Stimulated activated CD8-positive, alpha-beta memory T cell treated with anti-CD3 and anti-CD28 coated beads, Interleukin-12 subunit alpha, Interleukin-12 subunit beta, amount 100 ng/mL, for 1 hour (primary cell): ENCODE results near the gene ZBTB7C.

Experiments
- DNase-seq: peaks from one replicate; pipeline ENCODE4 v3.0.0-alpha.2; 2020; ENCODE audit warnings: low read depth

Gene ZBTB7C

DNA sequence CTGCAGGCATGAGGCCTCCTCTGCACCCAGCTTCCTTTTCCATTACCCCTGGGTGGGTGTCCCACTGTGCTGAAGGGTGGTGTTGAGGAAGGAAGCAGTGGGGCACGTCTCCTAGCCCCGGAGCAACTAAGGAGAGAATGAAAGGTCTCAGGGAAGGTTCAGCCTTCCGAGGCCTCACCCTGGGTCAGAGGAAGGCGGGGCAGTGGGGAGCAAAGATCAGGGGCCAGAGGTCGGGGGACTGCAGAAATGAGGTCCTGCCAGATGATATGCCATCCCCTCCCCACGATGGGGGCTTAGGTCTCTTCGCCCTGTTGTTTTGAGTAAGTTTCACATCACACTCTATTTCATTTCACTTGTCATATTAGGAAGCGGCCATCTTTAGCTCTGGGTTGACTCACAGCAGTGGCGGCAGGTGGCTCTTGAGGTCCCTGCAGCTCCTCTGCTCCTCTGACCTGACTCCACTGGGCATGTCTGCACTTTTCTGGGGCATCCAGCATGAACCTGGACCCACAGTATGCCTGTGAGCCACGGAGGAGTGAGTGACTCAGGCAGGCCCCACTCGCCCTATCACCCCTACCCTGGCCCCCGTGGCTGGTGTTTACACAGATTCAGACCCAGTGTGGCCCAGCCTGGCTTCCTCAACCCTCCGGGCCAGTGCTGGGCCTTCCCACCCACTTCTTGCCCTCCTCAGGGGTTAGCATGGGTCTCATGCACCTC is 325.0 kb downstream of the ZBTB7C start:
- DNase-seq = no peak

DNA sequence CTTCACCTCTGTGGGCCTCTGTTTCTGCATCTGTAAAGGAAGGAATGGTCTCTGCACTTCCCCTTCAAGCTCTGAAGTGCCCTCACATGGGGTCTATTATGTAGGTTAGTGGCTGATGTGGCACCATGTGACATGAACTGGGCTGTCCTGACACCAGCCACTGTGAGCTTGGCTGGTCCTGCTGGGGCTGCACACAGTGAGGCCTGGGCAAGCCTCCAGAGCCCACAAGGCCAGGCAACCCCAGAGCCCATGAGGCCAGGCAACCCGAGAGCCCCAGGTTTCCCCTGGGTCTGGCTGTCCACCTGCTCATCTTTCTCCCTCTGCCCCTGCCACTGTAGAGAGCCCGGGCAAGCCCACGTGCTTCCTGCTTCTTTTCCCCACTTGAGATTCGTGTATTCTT is 328.6 kb downstream of the ZBTB7C start:
- no peak for DNase-seq

DNA sequence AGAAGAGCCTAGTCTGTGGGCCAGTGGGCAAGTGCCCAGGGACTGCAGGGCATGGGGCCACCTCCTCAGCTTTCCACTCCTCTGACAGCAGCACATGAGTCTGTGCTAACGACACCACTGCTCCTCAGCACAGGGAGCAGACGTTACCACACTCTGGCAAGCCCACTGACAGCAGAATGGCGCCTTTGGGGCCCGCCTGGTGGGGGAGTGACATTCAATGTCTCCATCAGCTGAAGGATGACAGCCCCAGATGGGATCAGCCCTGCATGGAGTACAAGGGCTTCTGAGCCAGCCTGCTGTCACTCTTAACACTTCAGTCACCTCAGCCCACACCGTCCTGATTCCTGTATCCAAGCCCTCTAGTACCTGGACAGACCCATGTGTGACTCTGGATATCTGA is 329.3 kb downstream of the ZBTB7C start:
- no peak for DNase-seq

DNA sequence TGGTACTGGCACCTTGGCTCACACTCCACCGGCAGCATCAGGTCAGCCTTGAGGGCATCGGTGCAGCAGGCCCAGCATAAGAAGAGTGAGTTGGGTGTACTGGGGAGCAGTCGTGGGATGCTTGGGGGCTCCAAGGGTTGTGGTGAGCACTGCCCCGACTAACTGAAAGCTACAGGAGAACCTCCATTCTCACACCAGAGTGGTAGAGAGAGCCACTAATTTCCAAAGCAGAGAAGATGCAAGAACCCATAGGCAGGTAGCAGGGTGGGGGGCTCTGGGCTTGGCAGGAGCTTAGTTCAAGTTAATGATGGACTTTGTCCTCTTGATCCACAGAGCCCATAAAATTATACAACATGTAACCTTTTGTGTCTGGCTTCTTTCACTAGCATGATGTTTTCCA is 330.7 kb downstream of the ZBTB7C start:
- no peak for DNase-seq

DNA sequence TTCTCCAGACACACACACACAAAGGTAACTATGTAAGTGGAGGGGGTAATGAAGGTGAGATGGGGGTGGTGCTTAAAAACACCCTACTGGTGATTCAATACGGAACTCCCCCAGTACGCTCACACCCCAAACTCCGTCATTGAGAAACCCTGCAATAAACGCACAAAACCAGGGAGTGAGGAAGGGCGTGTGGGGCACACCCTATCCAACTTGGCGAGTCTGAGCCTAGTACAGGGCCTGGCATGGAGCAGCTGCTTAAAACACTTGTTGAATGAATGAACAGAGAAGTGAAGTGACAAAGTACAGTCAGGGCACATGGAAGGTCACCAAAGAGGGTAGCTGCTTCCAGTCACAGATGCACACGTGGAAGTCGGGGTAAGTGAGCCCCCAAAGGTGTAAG is 331.9 kb downstream of the ZBTB7C start:
- no peak for DNase-seq

DNA sequence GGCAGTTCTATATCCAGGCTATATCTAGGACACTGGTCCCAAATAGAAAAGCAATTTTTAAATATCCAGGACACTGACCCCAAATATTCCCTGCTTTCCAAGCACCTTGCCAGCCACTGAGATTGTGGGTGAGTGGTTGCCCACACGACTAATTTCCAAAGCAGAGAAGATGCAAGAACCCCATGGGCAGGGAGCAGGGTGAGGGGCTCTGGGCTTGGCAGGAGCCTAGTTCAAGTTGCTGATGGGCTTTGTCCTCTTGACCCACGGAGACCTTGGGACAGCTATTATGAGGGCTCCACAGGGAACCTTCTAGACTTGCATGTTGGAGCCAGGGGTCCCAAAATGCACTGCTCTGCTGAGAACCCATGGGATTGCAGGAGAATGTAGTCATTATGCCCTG is 332.7 kb downstream of the ZBTB7C start:
- DNase-seq = no peak

DNA sequence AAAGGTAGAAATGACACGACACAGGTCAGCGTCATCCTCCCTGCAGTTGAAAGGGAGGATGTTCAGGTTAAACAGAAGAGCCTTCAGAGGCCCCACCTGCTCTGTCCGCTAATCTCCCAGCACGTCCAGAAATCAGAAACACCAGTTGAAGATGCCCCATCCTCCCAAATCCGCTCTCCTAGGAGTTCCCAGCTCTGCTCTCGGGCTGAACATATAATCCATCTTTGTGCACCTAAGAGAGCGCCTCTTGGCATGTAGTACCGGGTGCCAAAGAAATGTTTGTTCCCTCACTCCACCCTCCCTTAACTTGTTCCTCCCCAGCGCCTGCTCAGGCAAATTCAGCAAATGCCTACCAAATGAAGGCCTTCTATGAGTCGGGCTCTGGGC is 333.5 kb downstream of the ZBTB7C start:
- no peak for DNase-seq

DNA sequence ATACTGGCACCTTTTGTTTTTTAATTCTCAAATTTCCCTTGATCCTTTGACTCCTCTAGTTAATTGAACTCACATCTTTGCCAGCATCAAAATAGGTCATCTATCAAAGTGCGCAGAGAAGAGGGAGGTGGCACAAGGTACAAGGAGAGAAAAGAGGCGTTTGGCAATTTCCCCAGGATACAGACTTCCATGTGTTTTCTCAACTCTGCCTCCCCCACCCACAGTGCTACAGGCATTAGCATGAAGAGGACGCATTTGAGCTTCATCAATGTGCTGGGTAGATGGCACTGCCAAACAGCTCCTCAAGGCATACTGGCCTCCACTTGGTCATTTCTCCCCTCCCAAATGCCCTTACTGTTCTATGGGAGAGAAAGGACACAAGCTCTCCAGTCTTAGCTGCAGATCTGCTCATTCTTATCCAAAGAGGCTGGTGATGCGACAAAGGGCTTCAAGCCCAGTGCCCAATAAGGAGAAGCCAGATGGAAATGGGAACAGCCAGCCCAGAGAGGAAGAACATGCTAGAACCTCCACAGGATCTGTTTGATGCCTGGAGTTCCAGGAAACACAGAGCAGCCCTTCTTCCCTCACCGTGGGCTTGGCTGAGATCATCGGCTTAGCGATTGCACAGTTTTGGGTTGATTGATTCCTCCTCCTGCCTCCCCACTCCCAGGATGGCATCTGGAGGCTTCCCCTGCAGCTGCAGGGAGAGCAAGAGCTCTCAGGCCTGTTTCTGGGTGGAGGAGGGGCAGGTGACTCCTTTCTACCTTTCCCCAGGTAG is 334.1 kb downstream of the ZBTB7C start:
- DNase-seq = no peak

DNA sequence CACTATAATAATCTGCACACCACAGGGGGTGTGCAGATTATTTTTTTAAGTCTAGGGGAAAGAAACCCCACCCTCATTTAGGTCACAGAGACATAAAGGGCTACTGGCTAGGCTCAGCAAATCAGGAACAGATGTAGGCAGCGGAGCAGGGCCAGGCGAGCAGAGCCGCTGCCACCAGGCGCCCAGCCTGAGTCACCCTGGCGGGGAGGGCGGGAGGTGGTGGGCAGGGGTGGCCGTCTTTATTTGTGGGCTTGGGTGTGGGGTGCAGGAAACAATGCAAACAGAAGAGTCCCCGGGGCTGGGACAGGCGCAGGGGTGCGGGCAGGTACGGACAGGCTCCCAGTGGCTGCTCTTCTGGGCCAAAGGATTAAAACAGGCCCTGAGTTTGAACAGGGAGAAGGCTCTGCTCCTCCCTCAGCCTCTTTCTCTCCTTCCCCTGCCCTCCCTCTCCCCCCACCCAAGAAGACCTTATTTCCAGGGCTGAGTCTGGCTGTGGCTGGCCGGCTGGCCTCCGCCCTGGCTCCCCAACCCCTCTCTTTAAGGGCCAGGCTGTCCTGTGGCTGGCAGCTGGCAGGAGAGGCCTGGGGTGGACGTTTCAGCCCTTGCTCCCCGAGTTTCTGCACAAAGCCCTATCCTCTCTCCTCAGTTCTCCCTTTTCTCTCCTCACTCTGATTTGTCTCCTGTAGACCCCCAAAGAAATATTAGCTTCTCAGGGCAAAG is 335.8 kb downstream of the ZBTB7C start:
- DNase-seq = no peak

DNA sequence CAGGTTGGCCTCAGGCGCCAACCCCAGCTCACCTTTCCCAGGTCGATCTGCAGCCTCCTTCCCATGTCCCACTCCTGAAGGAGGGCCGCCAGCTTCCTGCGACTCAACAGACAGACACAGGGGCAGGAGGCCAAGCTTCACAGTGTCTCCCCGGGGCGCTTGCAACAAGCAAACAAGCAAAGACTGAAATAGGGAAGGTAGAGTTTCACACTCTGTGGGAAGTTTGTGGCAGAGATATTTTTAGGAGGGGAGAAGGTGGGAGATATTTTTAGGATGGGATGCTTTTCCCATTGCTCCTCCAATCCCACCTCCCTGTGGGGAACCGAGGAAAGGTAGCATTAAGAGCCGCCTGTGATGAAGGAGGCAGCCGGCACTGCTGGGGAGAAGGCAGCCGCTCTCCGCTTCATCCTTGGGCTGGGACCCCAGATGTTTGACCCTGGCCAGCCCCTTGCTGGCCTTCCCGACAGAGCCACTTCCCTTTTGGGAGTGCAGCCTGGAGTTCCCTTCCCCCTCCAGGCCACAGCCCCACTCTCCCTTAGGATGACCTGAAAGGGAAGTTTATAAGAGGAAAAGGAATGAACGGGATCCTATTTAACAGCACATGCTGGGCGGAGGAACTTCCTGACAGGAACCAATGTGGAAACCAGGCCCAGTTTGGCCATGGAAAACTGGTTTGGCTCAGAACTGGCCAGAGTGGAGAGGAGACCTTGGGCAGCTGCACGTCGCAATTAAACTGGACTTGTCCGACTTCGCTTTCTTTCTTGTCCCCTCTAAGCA is 336.6 kb downstream of the ZBTB7C start:
- no peak for DNase-seq

DNA sequence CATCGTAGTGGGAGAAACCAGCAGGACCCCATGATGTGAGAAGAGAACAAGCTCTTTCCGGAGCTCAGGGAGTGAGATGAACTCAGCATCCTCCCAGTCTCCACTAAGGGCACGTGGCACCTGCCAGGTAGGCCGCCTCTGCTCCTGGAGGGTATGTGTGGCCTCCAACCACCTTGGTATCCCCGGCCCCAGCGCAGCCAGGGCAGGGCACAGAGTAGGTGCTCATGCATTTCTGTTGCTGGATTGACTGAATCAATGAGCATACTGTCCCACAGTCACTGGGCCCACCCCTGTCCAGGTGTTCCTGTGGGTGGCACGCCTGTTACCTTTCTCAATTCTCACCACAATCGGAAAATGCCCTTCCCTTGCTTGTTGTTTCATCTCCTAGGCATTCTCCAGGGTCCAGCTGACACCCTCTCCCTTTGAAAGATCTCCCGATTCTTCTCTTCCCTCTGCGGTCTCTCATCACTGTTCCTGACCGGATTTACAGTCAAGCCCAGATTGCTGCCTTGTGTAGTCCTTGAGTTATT is 340.2 kb downstream of the ZBTB7C start:
- no peak for DNase-seq

DNA sequence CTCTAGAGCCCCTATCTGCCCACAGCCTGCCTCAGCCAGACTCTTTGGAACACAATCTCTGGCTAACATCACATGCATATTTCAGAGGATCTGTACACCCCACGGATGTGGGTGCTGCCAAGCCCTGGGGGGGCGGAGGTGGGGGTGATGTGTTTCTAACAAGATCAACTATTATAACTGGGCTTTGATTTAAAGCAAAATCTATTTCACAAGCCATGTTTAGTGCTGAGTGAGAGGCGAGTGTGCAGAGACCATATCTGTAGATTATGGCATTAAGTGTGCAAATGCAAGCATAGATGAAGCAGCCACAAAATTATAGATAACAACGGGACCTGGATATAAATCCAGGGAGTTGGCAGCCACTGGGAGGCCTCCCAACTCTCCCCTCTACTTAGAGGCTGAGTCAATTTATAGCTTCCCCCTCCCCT is 342.9 kb downstream of the ZBTB7C start:
- DNase-seq = no peak

DNA sequence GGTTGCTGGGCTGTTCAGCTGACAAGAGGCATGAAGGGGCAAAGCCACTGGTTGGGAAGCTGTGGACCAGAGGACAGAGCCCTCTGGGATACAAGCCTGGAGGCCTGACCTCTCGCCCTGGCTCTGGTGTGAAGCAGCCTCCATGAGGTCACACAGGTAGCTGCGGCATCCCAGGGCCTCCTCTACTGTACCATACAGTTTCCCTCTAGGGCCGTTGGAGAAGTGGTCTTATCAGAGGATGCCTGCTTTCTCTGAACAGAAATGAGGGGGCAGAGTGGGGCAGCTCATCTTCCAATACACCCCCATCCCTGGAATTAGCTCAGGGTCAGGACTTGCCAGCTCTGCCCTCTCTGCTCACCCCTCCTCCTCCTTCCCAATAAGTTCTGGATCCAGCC is 343.6 kb downstream of the ZBTB7C start:
- no peak for DNase-seq

DNA sequence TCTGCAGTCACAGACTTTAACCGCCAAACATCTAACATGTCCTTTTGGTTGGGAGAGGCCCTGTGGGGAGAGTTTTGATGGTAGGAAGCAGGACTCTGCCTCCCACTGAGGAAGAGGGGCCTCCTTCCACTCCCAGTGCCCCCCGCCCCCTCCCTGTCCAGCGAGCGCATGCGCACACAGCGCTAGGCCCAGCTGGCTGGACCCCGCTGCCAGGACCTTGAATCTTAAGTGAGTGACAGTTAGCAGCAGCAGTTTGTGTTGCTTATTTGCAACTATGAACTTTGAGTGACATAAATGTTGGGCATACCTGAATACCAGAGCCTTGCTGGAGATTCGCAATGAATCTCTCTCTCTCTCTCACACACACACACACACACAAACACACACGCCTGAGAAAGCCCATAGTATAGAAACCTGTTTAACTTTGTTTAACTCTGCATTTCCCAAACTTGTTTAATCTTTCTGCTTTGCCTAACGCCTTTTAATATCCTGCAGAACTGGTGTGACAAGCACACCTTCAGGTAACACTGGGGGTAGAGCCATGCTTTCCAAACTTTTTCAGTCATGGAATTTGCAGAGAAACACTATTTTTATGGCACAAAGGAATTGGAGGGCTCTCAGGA is 344.1 kb downstream of the ZBTB7C start:
- DNase-seq = no peak

DNA sequence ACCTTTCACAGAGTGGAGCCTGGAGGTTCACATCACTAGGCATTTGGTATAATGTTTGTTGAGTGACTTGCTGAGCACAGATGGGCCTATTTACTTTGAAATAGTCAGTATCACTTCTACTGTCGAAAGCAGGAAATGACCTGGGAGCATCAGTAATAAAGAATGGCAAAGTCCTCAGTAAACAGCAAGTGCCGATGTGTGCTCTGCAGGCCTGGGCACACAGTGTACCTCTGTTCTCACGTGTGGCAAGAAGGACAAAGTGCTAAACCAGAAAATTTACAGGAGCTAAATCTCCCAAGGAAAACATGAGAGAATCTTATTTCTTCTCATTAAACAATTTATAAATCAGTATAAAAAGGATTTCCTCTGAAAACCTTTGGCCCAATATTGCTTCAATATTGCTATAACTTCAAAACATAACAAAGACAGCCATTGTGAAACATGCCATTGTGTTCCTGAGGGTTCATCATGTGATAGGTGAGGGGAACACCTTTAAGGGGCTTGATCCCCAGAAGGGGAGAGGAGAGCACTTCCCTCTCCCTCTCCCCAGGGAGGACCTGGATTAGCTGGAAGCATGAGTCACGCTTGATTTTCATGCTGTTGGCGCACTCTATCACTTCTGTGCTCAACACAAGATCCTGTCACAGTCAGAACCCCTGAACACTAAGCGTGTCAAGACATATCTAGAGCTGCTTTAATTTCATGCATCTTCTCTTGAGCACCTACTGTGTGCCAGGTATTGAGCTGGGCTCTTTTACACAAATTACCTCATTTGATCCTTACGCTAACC is 347.2 kb downstream of the ZBTB7C start:
- no peak for DNase-seq

DNA sequence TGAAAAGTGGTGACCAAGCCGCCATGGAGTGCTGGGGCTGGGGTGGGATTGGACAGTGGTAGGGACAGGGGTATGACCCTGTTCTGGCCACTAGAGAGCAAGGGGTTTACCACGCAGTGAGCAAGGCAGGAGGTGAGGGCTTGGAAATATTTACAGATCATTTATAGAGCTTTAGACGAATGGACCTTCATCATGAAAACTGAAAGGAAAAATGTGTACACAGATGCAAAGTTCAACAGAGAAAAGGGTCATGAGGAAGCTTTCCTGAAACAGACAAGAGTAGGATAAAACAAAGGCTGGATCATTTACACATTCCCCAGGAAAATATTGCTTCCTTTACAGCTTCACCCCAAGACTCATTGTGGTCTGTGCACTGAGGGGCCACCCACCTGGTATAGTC is 348.2 kb downstream of the ZBTB7C start:
- DNase-seq = no peak

DNA sequence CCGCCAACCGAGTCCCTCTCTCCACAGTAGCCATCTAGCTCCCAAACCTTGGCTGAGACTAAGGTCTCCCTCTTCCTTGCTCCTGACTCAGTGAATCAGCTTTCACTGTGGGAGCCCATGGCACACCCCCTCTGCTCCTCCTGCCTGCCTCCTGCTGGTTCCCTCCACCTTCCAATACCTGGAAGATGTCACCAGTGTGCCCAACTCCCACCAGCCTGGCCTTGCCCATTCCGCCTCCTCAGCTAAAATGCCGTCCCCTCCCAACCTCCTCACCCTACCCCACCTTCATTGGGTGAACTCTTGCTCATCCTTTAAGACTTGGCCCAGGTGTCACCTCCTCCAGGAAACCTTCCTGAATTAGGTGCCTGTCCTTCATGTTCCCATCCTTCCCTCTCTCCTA is 348.8 kb downstream of the ZBTB7C start:
- no peak for DNase-seq

DNA sequence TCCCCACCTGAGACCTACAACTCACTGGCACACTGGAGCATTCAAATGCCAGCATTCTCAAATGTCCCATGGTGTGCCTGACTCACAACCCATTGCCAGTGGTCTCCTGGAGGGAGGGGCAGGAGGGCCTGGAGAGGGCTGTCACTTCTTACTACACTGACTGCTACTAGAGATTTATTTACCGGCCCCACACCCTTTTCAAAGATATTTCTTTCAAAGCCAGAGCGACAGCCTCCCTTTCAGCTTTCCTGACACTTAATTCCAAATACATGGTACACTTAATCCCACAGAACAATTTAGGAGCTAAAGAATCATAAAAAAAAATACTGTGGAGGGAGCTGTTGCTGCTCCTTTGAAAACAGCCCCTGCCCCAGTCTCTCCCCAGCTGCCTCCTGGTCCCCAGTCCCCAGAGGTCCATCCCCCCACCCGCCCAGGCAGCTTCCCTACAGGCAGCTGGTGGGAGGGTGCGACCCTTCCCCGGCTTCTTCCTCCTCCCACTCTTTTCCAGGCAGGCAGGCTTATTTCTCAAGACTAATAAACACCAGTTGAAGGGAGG is 349.6 kb downstream of the ZBTB7C start:
- DNase-seq = no peak

DNA sequence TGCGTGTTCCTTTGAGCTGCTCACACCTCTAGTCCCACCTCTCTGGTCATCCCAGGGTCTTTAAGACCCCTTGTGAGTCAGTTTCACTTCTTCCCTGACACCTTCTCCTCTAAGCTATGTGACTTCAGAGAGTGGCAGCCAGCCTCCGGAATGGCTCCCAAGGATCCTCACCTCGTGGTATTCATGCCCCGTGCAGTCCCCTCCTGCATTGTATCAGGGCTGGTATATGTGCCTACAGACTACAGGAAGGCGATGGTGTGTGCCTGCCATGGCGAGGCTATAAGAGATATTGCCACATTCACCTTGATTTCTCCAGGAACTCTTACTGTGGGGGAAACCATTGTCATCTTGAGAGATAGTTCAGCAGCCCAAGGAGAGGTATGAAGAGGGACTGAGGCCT is 350.7 kb downstream of the ZBTB7C start:
- no peak for DNase-seq

DNA sequence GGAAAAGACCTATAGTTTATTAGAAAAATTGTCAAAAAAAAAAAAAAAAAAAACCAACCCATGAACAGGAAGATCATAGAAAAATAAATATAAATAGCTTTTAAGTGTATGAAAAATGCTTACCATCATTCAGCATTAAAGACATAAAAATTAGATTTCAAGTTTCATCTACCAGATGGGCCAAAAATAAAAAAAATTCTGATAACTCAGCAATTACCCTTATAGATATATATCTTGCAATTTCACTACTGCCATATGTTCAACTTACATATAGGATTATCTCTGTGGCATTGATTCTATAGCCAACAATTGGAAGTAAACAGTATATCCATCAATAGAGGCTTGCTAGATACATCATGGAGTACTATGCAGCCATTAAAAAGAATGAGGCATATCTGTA is 352.2 kb downstream of the ZBTB7C start:
- no peak for DNase-seq

DNA sequence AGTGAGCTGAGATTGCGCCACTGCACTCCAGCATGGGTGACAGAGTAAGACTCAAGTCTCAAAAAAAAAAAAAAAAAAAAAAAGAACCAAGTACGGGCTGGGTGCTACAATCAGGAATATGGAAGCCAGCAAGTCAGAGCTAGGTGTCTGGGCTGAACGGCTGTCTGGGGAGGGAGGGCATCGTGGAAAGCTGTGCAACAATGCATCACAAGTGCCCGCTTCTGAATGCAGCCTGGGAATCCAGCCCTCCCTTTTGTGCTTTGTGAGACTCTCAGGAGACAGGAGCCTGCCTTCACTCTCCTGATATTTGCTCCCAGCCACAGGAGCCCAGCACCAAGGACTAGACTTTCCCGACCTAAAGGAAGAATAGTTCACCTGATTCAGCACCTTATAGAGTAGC is 353.8 kb downstream of the ZBTB7C start:
- no peak for DNase-seq
